ENCODE results near the gene CYP3A4. TPM values are rescaled to one million over a fixed set of nuclear protein-coding genes. Genes with fewer than 3 reads are reported as not detected.

CYP3A4 gene
- total RNA-seq, 1 experiment from 2014 or later: not detected

DNA sequence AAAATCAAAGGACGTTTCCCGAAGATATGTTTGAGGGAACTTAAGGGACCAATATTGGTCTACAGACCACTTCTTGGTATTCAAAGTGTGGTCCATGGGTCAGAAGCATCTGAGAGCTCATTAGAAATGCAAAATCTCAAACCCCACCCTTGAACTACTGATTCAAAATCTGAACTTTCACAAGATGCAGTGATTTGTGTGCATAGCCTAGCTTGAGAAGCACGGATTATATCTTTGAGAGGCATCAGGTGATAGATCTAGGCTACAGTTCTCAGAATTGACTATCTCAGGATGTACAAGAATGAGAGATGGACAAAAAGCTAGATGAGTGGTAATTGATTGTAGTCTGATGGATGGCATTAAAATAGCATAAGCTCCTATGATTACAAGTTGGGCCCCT is 19.5 kb downstream of the CYP3A4 start:
- Histone ChIP-seq H3K36me3 (ENCODE audit: control insufficient read depth, insufficient read depth, low read length) (no peaks in the 10 kb centered on the region), H3K4me3 (ENCODE audit: low read depth, low read length) (no peak overlapping the region), H3K9me3 (no peaks in the 10 kb centered on the region), H3K27me3 (replicated peaks; ENCODE audit: control insufficient read depth, insufficient read depth, low read length) (no peaks in the 10 kb centered on the region), H3K4me1 (no peaks in the 10 kb centered on the region)
- CTCF ChIA-PET: no interaction called here
- no TSS peak for BruUV-seq (replicated peaks)
- H3K36me3 Mint-ChIP-seq (ENCODE audit: insufficient read depth, unreplicated experiment): no peaks in the 10 kb centered on the region
- DNase-seq: no peak
- POLR2A ChIA-PET: no interaction called here
- intact Hi-C loops (cut with micrococcal nuclease; ENCODE audit: unreplicated experiment): no loop called here
- no peaks in the 10 kb centered on the region for H3K9me3 Mint-ChIP-seq (ENCODE audit: unreplicated experiment)
- H3K4me3 Mint-ChIP-seq (ENCODE audit: unreplicated experiment): no peak overlapping the region
- H3K27ac Mint-ChIP-seq (ENCODE audit: unreplicated experiment): no peak overlapping the region
- TF ChIP-seq, protein P1, sequence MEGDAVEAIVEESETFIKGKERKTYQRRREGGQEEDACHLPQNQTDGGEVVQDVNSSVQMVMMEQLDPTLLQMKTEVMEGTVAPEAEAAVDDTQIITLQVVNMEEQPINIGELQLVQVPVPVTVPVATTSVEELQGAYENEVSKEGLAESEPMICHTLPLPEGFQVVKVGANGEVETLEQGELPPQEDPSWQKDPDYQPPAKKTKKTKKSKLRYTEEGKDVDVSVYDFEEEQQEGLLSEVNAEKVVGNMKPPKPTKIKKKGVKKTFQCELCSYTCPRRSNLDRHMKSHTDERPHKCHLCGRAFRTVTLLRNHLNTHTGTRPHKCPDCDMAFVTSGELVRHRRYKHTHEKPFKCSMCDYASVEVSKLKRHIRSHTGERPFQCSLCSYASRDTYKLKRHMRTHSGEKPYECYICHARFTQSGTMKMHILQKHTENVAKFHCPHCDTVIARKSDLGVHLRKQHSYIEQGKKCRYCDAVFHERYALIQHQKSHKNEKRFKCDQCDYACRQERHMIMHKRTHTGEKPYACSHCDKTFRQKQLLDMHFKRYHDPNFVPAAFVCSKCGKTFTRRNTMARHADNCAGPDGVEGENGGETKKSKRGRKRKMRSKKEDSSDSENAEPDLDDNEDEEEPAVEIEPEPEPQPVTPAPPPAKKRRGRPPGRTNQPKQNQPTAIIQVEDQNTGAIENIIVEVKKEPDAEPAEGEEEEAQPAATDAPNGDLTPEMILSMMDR (IDR thresholded peaks at IDR 0.05; ENCODE audit: insufficient read depth in 1 of 2, low read depth in 1 of 2, low read length in 1 of 2, severe bottlenecking in 1 of 2, unreplicated experiment in 1 of 2): no peak
- peaks cover 6% of the 10 kb centered on the region for H3K27me3 Mint-ChIP-seq (ENCODE audit: insufficient read depth, unreplicated experiment)
- no peaks in the 10 kb centered on the region for H3K4me1 Mint-ChIP-seq (ENCODE audit: low read depth, unreplicated experiment)

- Histone ChIP-seq H3K27me3 (replicated peaks; ENCODE audit: control insufficient read depth, insufficient read depth, low read length) (no peaks in the 10 kb centered on the region), H3K36me3 (ENCODE audit: control insufficient read depth, insufficient read depth, low read length) (no peaks in the 10 kb centered on the region), H3K9me3 (no peaks in the 10 kb centered on the region), H3K4me1 (no peaks in the 10 kb centered on the region), H3K4me3 (ENCODE audit: low read depth, low read length) (no peak overlapping the region)
- H3K27me3 Mint-ChIP-seq (ENCODE audit: insufficient read depth, unreplicated experiment): peaks cover 3% of the 10 kb centered on the region
- no peak for DNase-seq
- POLR2A ChIA-PET: no interaction called here
- CTCF ChIA-PET: no interaction called here
- H3K27ac Mint-ChIP-seq (ENCODE audit: unreplicated experiment): no peak overlapping the region
- no peak overlapping the region for H3K4me3 Mint-ChIP-seq (ENCODE audit: unreplicated experiment)
- no TSS peak for BruUV-seq (replicated peaks)
- intact Hi-C loops (cut with micrococcal nuclease; ENCODE audit: unreplicated experiment): no loop called here
- no peaks in the 10 kb centered on the region for H3K36me3 Mint-ChIP-seq (ENCODE audit: insufficient read depth, unreplicated experiment)
- TF ChIP-seq, protein P1 (IDR thresholded peaks at IDR 0.05; ENCODE audit: insufficient read depth in 1 of 2, low read depth in 1 of 2, low read length in 1 of 2, severe bottlenecking in 1 of 2, unreplicated experiment in 1 of 2): no peak
- H3K4me1 Mint-ChIP-seq (ENCODE audit: low read depth, unreplicated experiment): no peaks in the 10 kb centered on the region
- H3K9me3 Mint-ChIP-seq (ENCODE audit: unreplicated experiment): no peaks in the 10 kb centered on the region
These were observed 21.2 kb downstream of the CYP3A4 start for GRCh38 chr7:99762680-99763327.

DNA sequence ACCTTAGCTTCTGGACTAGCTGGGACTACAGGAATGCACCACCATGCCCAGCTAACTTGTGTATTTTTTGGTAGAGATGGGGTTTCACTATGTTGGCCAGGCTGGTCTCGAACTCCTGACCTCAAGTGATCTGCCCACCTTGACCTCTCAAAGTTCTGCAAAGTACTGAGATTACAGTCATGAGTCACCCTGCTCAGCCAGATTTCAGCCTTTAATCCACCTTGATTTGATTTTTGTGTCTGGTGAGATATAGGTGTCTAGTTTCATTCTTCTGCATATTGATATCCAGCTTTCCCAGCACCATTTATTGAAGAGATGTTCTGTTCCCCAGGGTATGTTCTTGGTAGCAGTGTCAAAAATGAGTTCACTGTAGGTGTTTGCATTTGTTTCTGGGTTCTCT is 28.9 kb downstream of the CYP3A4 start:
- POLR2A ChIA-PET: no interaction called here
- no peak overlapping the region for H3K4me3 ChIP-seq (ENCODE audit: low read depth, low read length)

More for the DNA sequence above, 28.9 kb downstream of the CYP3A4 start:
- H3K9me3 ChIP-seq: no peaks in the 10 kb centered on the region
- Mint-ChIP-seq H3K9me3 (ENCODE audit: unreplicated experiment) (no peaks in the 10 kb centered on the region), H3K4me3 (ENCODE audit: unreplicated experiment) (no peak overlapping the region), H3K27ac (ENCODE audit: unreplicated experiment) (no peak overlapping the region), H3K4me1 (ENCODE audit: low read depth, unreplicated experiment) (peaks cover 17% of the 10 kb centered on the region), H3K27me3 (ENCODE audit: insufficient read depth, unreplicated experiment) (no peaks in the 10 kb centered on the region), H3K36me3 (ENCODE audit: insufficient read depth, unreplicated experiment) (no peaks in the 10 kb centered on the region)
- TF ChIP-seq, protein P1 (IDR thresholded peaks at IDR 0.05; ENCODE audit: insufficient read depth in 1 of 2, low read depth in 1 of 2, low read length in 1 of 2, severe bottlenecking in 1 of 2, unreplicated experiment in 1 of 2): no peak
- H3K4me1 ChIP-seq: peaks cover 12% of the 10 kb centered on the region
- CTCF ChIA-PET: no interaction called here
- intact Hi-C loops (cut with micrococcal nuclease; ENCODE audit: unreplicated experiment): no loop called here
- no peaks in the 10 kb centered on the region for H3K27me3 ChIP-seq (replicated peaks; ENCODE audit: control insufficient read depth, insufficient read depth, low read length)
- no peaks in the 10 kb centered on the region for H3K36me3 ChIP-seq (ENCODE audit: control insufficient read depth, insufficient read depth, low read length)
- DNase-seq: no peak
- BruUV-seq (replicated peaks): no TSS peak

Measured in Caco-2 (cell line).